B cell (primary cell): ENCODE results near the gene TTC4. TPM values are rescaled to one million over a fixed set of nuclear protein-coding genes. Genes with fewer than 3 reads are reported as not detected.

Source experiments
- ATAC-seq: fragments of 200-7000 bp; cut with Tn5 transposase; one replicate; pipeline ENCODE4 v1.10.0; 2021; ENCODE audit warnings: low read depth, mild to moderate bottlenecking, moderate number of reproducible peaks, moderate library complexity
- CTCF ChIA-PET: fragments of 350-600 bp; sonication (Branson Sonifier 250); formaldehyde crosslinking; loops from one replicate; lab custom pipeline; 2021; ENCODE audit warnings: antibody characterized with exemption, inconsistent platforms; lab: Charles Lee
- POLR2A ChIA-PET: fragments of 350-600 bp; sonication (Branson Sonifier 250); formaldehyde crosslinking; loops from one replicate; lab custom pipeline; 2021; ENCODE audit warnings: antibody characterized with exemption; lab: Charles Lee
- DNase-seq: peaks from one replicate; pipeline ENCODE4 v3.0.0; 2013
- H2AFZ ChIP-seq: 2 replicates; pipeline ENCODE4 v1.6.1; 2012; ENCODE audit warnings: mild to moderate bottlenecking, low read depth, low read length; ENCODE audit not compliant: insufficient read depth, poor library complexity, severe bottlenecking
- H3K27ac ChIP-seq, 2 donors: 1 replicate in 1 of 2; 2 replicates in 1 of 2; pipeline ENCODE4 v1.5.1; 2012 to 2013; ENCODE audit warnings: low read length in 2 of 2, mild to moderate bottlenecking in 2 of 2, moderate library complexity in 1 of 2
- H3K27me3 ChIP-seq, 4 experiments: fragments of 200-600 bp in 1 of 4; sonication (generic) in 1 of 4; replicated peaks in 1 of 4; 1 replicate in 2 of 4; 2 replicates in 2 of 4; pipeline versions ENCODE4 v1.6.1 to v1.7.0; 2013 to 2016; ENCODE audit warnings: low read length in 3 of 4, mild to moderate bottlenecking in 2 of 4, mixed read lengths in 1 of 4, moderate library complexity in 1 of 4; ENCODE audit not compliant: insufficient read depth in 4 of 4, control insufficient read depth in 3 of 4; ENCODE audit errors: control extremely low read depth in 1 of 4
- H3K36me3 ChIP-seq, 2 experiments: replicated peaks in 1 of 2; 1 replicate in 1 of 2; 2 replicates in 1 of 2; pipeline versions ENCODE4 v1.6.1 to v1.7.1; 2013; ENCODE audit warnings: low read length in 1 of 2; ENCODE audit not compliant: insufficient read depth in 2 of 2, control insufficient read depth in 1 of 2; ENCODE audit errors: control extremely low read depth in 1 of 2, extremely low read depth in 1 of 2
- H3K4me1 ChIP-seq, 2 donors: fragments of 200-600 bp in 1 of 2; sonication (generic) in 1 of 2; 1 replicate in 1 of 2; 2 replicates in 1 of 2; pipeline versions ENCODE4 v1.5.1 to v1.6.1; 2013 to 2017; ENCODE audit warnings: low read length in 2 of 2; ENCODE audit not compliant: control insufficient read depth in 2 of 2, insufficient read depth in 2 of 2
- H3K4me2 ChIP-seq: replicated peaks from 2 replicates; pipeline ENCODE3; 2012; ENCODE audit warnings: mild to moderate bottlenecking, low read depth, low read length; ENCODE audit not compliant: poor library complexity, severe bottlenecking
- H3K4me3 ChIP-seq, 5 experiments: fragments of 200-600 bp in 1 of 5; sonication (generic) in 1 of 5; 1 replicate in 3 of 5; 2 replicates in 2 of 5; pipeline versions ENCODE4 v1.5.1 to v1.7.0; 2011 to 2016; ENCODE audit warnings: low read length in 4 of 5, mild to moderate bottlenecking in 4 of 5, low read depth in 2 of 5, control low read depth in 1 of 5, moderate library complexity in 1 of 5; ENCODE audit not compliant: insufficient read depth in 1 of 5; ENCODE audit errors: control extremely low read depth in 1 of 5, extremely low read depth in 1 of 5
- H3K79me2 ChIP-seq: fragments of 200-600 bp; sonication (generic); one replicate; pipeline ENCODE4 v1.6.0; 2016; ENCODE audit warnings: low read length; ENCODE audit not compliant: control insufficient read depth, insufficient read depth
- H3K9ac ChIP-seq: fragments of 200-600 bp; sonication (generic); 2 replicates; pipeline ENCODE4 v1.6.1; 2017; ENCODE audit warnings: mild to moderate bottlenecking, low read length, moderate library complexity
- H3K9me3 ChIP-seq, 3 donors: one replicate each; pipeline versions ENCODE4 v1.6.1 to v1.7.1; 2013; ENCODE audit warnings: low read length in 2 of 3; ENCODE audit not compliant: control insufficient read depth in 2 of 3, insufficient read depth in 1 of 3; ENCODE audit errors: control extremely low read depth in 1 of 3
- H4K20me1 ChIP-seq: 2 replicates; pipeline ENCODE4 v1.6.0; 2012; ENCODE audit warnings: mild to moderate bottlenecking, low read length; ENCODE audit not compliant: insufficient read depth, control insufficient read depth, poor library complexity, severe bottlenecking
- H3K27ac Mint-ChIP-seq: one replicate; pipeline ENCODE4 v1.8.0; 2021; ENCODE audit warnings: mixed read lengths
- H3K27me3 Mint-ChIP-seq: one replicate; pipeline ENCODE4 v1.8.0; 2021; ENCODE audit warnings: mixed read lengths
- H3K4me1 Mint-ChIP-seq: one replicate; pipeline ENCODE4 v1.8.0; 2021; ENCODE audit warnings: mixed read lengths
- H3K4me3 Mint-ChIP-seq: one replicate; pipeline ENCODE4 v1.8.0; 2021; ENCODE audit warnings: mixed read lengths
- H3K9me3 Mint-ChIP-seq: one replicate; pipeline ENCODE4 v1.8.0; 2022; ENCODE audit warnings: mixed read lengths; ENCODE audit not compliant: insufficient read depth
- EZH2 ChIP-seq: IDR thresholded peaks from 2 replicates; pipeline ENCODE4 v1.6.1; 2012; ENCODE audit warnings: borderline replicate concordance, low read depth, mild to moderate bottlenecking, moderate library complexity, low read length; ENCODE audit not compliant: insufficient read depth, poor library complexity, severe bottlenecking
- WGBS: methylation state at CpG from one replicate; pipeline ENCODE4 v1.1.5; 2013; ENCODE audit warnings: missing lambda C conversion rate; ENCODE audit not compliant: insufficient coverage; 5-methylcytosine and 5-hydroxymethylcytosine counted together
- intact Hi-C: fragments of 100-400 bp; cut with micrococcal nuclease; formaldehyde crosslinking; loops from one replicate; pipeline ENCODE4 v1.10.0; 2022
- polyA plus RNA-seq: library from polyadenylated mRNA; depleted of rRNA; stranded (reverse); fragments of >200 nt; gene quantifications from 2 replicates; pipeline ENCODE4 v1.2.3, GENCODE V29; 2012
- total RNA-seq, 2 donors: library from RNA; stranded (reverse); fragments of 120-200 nt in 1 of 2; gene quantifications; 1 replicate in 1 of 2; 2 replicates in 1 of 2; pipeline versions ENCODE4 v1.2.3 to v1.2.4, GENCODE V29; 2013 to 2022
- TF ChIP-seq, protein P1 (sequence below): fragments of 200-600 bp; IDR thresholded peaks from one replicate; pipeline ENCODE4 v1.8.0; 2022; ENCODE audit warnings: antibody characterized with exemption, mild to moderate bottlenecking

Gene TTC4
- total and polyA plus RNA-seq, 2 donors (not counting 1 experiment from before 2014, with no cell fraction given), result 9.9 to 23.9 TPM

DNA sequence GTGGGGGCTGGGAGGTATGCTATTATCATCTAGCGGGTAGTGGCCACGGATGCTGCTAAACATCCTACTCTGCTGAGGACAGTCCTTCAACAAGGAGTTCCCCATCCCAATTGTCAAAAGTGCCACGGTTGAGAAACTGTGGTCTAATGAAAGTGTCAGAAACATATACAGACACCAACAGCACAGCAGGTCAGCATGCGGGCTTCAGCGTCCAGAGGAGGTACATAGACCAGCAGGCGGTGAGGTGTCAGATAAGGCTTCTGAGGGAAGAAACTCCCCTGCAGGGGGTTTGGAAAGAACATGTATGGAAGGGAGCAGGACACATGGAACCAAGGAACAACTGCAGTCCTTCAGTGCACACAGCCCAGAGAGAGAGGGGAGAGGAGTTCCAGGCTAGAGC lies 4.8 kb upstream of the TTC4 start:
- H3K9ac ChIP-seq, result no peak overlapping the region
- no peak overlapping the region for H3K4me3 ChIP-seq
- CTCF ChIA-PET, result no interaction called here
- no peak overlapping the region for H3K27ac ChIP-seq
- DNase-seq, result no peak
- H3K4me1 ChIP-seq, result peaks cover 6 to 7% of the 10 kb centered on the region in 2 donors
- no peak for TF ChIP-seq EZH2
- TF ChIP-seq, protein P1, sequence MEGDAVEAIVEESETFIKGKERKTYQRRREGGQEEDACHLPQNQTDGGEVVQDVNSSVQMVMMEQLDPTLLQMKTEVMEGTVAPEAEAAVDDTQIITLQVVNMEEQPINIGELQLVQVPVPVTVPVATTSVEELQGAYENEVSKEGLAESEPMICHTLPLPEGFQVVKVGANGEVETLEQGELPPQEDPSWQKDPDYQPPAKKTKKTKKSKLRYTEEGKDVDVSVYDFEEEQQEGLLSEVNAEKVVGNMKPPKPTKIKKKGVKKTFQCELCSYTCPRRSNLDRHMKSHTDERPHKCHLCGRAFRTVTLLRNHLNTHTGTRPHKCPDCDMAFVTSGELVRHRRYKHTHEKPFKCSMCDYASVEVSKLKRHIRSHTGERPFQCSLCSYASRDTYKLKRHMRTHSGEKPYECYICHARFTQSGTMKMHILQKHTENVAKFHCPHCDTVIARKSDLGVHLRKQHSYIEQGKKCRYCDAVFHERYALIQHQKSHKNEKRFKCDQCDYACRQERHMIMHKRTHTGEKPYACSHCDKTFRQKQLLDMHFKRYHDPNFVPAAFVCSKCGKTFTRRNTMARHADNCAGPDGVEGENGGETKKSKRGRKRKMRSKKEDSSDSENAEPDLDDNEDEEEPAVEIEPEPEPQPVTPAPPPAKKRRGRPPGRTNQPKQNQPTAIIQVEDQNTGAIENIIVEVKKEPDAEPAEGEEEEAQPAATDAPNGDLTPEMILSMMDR, result no peak
- Mint-ChIP-seq H3K27me3 (peaks cover 15% of the 10 kb centered on the region), H3K4me3 (no peak overlapping the region), H3K4me1 (peaks cover 6% of the 10 kb centered on the region), H3K27ac (no peak overlapping the region), H3K9me3 (no peaks in the 10 kb centered on the region)
- no peaks in the 10 kb centered on the region for H3K36me3 ChIP-seq
- H3K27me3 ChIP-seq, result peaks cover 0 to 8% (median 2%) of the 10 kb centered on the region in 4 experiments
- H3K4me2 ChIP-seq, result no peak overlapping the region
- no peaks in the 10 kb centered on the region for H4K20me1 ChIP-seq
- ATAC-seq, result no peak
- H2AFZ ChIP-seq, result no peak overlapping the region
- POLR2A ChIA-PET, result no interaction called here
- WGBS, result 95% methylated on average over 3 of the region's 6 CpGs
- intact Hi-C loops, result no loop called here
- H3K79me2 ChIP-seq, result peaks cover 10% of the 10 kb centered on the region
- H3K9me3 ChIP-seq, result no peaks in the 10 kb centered on the region

DNA sequence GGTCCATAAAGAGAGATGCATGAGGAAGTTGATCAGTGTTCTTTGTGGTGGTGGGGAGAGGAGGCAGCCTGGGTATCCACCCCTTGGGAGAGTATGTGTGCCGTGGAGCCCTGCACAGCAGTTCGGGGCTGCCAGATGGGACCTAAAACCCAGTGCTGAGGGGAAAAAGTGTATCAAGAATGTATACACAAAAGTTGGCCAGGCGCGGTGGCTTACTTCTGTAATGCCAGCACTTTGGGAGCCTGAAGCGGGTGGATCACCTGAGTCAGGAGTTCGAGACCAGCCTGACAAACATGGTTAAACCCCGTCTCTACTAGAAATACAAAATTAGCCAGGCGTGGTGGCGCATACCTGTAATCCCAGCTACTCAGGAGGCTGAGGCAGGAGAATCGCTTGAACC lies 4.1 kb upstream of the TTC4 start:
- H3K4me1 Mint-ChIP-seq, result peaks cover 11% of the 10 kb centered on the region
- Histone ChIP-seq H3K27ac (no peak overlapping the region), H3K4me2 (no peak overlapping the region), H3K9ac (no peak overlapping the region), H3K27me3 (peaks cover 0 to 8% (median 2%) of the 10 kb centered on the region in 4 experiments), H3K4me3 (no peak overlapping the region), H3K36me3 (no peaks in the 10 kb centered on the region), H3K4me1 (peaks cover 11 to 14% of the 10 kb centered on the region in 2 donors), H3K9me3 (no peaks in the 10 kb centered on the region), H2AFZ (no peak overlapping the region), H3K79me2 (peaks cover 17% of the 10 kb centered on the region), H4K20me1 (no peaks in the 10 kb centered on the region)
- intact Hi-C loops, result no loop called here
- ChIA-PET CTCF (no interaction called here), POLR2A (no interaction called here)
- peaks cover 15% of the 10 kb centered on the region for H3K27me3 Mint-ChIP-seq
- ATAC-seq, result no peak
- TF ChIP-seq, protein P1, result no peak
- no peak for TF ChIP-seq EZH2
- no peak for DNase-seq
- H3K4me3 Mint-ChIP-seq, result no peak overlapping the region
- H3K9me3 Mint-ChIP-seq, result no peaks in the 10 kb centered on the region
- H3K27ac Mint-ChIP-seq, result no peak overlapping the region
- 100% methylated on average over 5 of the region's 10 CpGs for WGBS
